SK-N-SH (cell line): ENCODE measurements around the gene FAM204A.

ENCODE experiments used
- CHD2 ChIP-seq: fragments of 150-350 bp; IDR thresholded peaks from 2 replicates; pipeline ENCODE4 v1.6.1; 2018; ENCODE audit warnings: low read length; ENCODE audit not compliant: partially characterized antibody
- FOXM1 ChIP-seq: IDR thresholded peaks from 2 replicates; pipeline ENCODE4 v1.4.0; 2012; ENCODE audit warnings: low read depth, mild to moderate bottlenecking
- JUND ChIP-seq: IDR thresholded peaks from 2 replicates; pipeline ENCODE4 v1.4.0; 2012
- MAX ChIP-seq: IDR thresholded peaks from 2 replicates; pipeline ENCODE4 v1.4.0; 2012; ENCODE audit warnings: low read depth
- MXI1 ChIP-seq: IDR thresholded peaks from 2 replicates; pipeline ENCODE4 v1.6.1; 2012; ENCODE audit warnings: mild to moderate bottlenecking, low read depth, low read length, improper control_type of control experiment
- NFIC ChIP-seq: IDR thresholded peaks from 2 replicates; pipeline ENCODE4 v1.4.0; 2012; ENCODE audit warnings: borderline replicate concordance
- REST ChIP-seq: IDR thresholded peaks from 2 replicates; pipeline ENCODE4 v1.6.1; 2012; ENCODE audit warnings: mild to moderate bottlenecking, low read depth, low read length, moderate library complexity
- SIN3A ChIP-seq: IDR thresholded peaks from 2 replicates; pipeline ENCODE4 v1.6.1; 2012; ENCODE audit warnings: low read depth, mild to moderate bottlenecking, low read length, moderate library complexity, borderline replicate concordance
- SMC3 ChIP-seq: IDR thresholded peaks from 2 replicates; pipeline ENCODE4 v1.6.1; 2012; ENCODE audit warnings: low read depth, low read length, improper control_type of control experiment
- TAF1 ChIP-seq: IDR thresholded peaks from 2 replicates; pipeline ENCODE4 v1.6.1; 2012; ENCODE audit warnings: low read depth, mild to moderate bottlenecking, low read length, moderate library complexity, borderline replicate concordance
- TF ChIP-seq, protein P1 (sequence below): fragments of 200-600 bp; sonication (generic); IDR thresholded peaks from 2 replicates; pipeline ENCODE4 v1.6.1; 2017; ENCODE audit warnings: antibody characterized with exemption, mild to moderate bottlenecking, moderate library complexity
- TF ChIP-seq, protein P2 (sequence below): IDR thresholded peaks from 2 replicates; pipeline ENCODE4; 2012

- TF ChIP-seq, protein P1, sequence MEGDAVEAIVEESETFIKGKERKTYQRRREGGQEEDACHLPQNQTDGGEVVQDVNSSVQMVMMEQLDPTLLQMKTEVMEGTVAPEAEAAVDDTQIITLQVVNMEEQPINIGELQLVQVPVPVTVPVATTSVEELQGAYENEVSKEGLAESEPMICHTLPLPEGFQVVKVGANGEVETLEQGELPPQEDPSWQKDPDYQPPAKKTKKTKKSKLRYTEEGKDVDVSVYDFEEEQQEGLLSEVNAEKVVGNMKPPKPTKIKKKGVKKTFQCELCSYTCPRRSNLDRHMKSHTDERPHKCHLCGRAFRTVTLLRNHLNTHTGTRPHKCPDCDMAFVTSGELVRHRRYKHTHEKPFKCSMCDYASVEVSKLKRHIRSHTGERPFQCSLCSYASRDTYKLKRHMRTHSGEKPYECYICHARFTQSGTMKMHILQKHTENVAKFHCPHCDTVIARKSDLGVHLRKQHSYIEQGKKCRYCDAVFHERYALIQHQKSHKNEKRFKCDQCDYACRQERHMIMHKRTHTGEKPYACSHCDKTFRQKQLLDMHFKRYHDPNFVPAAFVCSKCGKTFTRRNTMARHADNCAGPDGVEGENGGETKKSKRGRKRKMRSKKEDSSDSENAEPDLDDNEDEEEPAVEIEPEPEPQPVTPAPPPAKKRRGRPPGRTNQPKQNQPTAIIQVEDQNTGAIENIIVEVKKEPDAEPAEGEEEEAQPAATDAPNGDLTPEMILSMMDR: no peak
- TF ChIP-seq SIN3A (no peak), JUND (no peak), MAX (no peak), CHD2 (no peak), REST (no peak), MXI1 (no peak), SMC3 (no peak), FOXM1 (no peak), NFIC (no peak), TAF1 (no peak)
- TF ChIP-seq, protein P2, sequence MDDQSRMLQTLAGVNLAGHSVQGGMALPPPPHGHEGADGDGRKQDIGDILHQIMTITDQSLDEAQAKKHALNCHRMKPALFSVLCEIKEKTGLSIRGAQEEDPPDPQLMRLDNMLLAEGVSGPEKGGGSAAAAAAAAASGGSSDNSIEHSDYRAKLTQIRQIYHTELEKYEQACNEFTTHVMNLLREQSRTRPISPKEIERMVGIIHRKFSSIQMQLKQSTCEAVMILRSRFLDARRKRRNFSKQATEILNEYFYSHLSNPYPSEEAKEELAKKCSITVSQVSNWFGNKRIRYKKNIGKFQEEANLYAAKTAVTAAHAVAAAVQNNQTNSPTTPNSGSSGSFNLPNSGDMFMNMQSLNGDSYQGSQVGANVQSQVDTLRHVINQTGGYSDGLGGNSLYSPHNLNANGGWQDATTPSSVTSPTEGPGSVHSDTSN: no peak
Measured at GRCh38 chr10:118309911-118310310, 32.2 kb downstream of the FAM204A start.
